NCI-H2029 treated with DMSO at 0.1 percent for 48 hours (cell line): ENCODE measurements around the gene ARF3.

Source experiments
- DNase-seq: peaks from one replicate; lab custom pipeline; 2025; lab: John Stamatoyannopoulos, UW

The ARF3 gene

DNA sequence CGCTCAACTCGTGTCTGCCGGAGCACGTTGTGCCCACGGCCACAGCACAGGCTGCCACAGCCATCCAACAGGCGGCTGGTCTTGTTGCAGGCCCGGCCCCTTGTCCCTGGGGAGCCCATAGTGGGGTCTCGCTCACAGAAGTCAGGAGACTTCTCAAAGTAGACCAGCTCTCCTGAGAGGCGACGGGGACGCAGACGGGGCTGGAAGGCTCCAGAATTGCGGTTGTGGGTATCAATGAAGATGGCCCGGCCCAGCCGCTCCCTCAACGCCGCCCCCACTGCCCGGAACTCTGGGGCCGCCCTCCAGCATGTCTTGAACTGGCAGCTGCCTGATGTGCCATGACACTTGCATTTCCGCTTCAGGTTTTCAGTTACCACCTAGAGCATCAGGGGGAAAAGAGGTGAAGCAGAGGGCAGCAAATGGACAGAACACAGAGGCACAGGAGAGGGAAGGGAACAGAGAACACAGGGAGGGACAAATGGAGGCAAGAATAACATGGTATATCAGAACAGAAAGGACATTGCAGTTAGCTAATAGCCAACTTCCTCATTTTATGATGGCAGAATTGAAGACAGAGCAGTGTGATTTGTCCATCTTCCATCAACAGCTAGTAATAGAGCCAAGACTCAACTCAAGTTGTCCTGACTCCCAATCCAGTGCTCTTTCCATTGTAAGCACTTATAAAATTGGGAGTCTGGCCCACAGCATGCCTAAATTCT, 9.0 kb upstream of the ARF3 start:
- no peak for DNase-seq

DNA sequence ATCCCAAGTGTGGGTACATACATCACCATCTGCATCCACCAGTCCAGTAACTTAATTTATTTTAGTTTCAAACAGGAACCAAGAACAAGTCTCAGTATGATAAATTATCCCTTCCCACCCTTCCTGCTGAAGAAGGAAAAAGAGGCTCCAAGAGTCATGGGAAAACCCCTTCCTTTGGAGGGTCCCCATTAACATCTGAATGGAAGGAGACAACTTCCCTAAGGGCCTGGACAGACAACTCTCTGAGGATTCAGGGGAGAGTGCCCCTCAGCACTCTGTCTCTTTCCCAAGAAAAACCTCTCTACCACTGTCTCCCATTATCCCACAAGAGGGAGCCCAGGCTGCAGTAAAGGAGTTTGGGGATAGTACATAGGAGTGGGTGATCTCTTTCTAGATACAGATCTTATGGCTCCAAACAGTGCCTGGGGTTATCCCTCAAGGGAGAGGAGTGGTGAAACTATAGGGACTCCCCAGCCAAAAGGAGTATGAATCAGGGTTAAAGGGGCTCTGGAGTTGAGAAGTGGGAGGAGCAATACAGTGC, 8.1 kb upstream of the ARF3 start:
- DNase-seq = no peak

DNA sequence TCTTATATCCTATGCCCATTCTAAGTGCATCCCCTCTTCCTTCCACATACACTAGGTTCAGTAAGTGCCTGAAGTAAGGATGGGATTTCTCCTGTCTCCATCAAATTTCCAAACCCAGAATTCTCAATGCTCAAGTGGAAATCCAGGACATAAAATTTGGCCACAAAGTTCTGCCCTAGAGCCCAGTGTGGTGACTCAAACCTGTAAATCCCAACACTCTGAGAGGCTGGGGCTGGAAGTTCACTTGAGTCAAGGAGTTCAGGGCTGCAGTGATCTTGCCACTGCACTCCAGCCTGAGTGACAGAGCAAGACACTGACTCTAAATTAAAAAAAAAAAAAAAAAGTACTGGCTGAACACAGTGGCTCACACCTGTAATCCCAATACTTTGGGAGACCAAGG, 4.5 kb upstream of the ARF3 start:
- DNase-seq = no peak

GRCh38 chr12:48961331-48961730, 4.0 kb upstream of the ARF3 start:
- no peak for DNase-seq

DNA sequence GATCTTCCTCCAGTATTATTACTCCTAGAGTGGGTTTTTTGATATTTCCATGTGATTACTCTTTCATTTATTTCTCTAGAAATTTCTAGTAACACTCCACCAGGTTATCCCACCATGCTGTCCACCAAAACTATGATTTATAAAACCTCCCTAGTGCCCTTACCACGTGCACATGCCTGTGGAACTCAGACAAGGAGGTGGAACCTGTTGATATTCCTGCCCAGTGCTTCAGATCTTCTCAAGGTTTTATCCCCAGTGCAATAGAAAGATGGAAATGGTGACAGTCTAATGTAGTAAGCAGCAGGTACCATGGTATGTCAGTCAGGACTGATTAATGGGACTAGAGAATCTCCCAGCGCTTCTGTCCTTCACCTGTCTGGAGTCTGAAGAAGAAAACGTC, 3.5 kb upstream of the ARF3 start:
- DNase-seq = no peak

GRCh38 chr12:48958049-48958388, 732 bp upstream of the ARF3 start:
- no peak for DNase-seq

DNA sequence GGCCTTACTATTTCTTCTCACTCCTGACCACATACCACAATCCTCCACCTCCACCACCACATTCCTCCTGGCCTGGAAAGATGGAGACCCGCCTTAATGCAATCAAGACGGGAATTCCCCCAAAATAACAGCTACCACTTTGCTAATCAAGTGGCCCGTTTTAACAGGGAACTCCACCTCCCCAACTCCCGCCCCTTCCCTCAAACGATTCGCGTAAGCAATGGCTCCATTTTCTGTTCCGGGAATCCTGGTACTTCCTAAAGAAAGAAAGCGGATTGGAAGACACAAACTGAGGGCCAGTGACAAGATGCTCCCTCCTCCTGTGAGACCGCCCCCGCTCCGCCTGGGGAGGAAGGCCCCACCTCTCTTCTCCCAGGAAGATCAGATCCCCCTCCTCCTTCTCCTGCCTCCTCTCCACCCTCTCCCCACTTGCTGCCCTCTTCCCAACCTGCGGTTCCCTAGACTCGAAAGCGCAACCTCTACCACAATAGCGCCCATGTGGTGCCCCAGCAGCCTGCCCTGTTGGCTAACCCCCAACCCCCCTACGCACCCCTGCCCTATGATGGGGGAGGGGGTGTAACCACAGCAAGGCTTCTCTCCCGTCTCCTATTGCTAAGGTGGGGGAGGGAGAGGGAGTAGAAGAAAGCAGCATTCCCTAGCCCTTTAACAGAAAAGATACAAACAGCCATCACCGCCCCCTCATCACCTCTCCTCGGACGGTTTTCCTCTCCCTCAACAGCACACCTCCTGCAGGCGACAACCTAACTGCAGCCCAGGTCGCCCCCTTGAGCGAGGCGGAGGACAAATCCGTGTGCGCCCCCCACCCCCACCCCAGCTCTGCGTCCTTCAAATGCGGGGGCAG, 777 bp downstream of the ARF3 start:
- peak; percentile 67 for DNase-seq

DNA sequence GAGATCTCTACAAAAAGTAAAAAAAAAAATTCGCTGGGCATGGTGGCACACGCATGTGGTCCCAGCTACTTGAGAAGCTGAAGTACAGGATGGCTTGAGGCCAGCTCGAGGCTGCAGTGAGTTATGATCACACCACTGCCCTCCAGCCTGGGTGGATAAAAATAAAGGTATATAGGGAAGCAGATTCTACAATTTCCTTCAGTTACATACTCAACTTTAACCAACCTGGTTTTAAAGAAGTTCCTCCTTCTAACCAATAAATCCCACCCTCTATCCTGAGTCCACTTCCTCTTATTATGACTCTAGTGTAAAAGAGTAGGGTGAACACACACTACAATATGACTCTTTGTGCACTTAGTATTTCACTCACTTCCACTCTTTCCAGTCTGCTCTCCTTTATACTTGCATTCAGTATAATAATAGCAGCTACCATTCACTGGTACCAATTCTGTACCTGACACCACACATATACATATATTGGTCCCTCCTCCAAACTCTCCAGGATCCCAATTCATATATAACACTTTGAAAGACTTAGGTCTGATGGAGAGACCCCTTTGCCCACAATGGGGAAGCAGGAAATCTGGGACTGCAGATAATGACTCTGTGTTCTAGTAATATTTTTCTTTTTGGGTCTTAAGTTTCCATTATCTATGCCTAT, 2.3 kb downstream of the ARF3 start:
- DNase-seq = no peak

DNA sequence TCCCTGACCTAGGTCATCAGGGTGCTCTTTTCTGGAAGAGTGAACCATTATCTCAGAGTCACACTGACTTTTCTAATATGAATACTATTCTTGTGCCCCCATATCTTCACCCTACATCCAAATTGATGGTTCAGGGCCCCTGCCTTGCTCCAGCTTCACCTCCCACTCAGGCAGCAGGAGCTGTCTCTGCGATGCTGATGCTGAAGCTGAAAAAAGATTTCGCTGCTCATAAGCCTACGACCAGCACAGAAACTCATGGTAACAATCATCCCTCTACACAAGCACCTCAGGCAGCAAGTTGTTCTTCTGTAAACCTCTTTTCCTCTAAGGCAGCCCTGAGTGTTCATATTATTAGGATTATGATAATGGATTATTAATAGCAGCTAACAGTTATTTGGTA, 3.2 kb downstream of the ARF3 start:
- no peak for DNase-seq

- DNase-seq = no peak
These were observed 4.6 kb downstream of the ARF3 start for GRCh38 chr12:48952691-48953090.

DNA sequence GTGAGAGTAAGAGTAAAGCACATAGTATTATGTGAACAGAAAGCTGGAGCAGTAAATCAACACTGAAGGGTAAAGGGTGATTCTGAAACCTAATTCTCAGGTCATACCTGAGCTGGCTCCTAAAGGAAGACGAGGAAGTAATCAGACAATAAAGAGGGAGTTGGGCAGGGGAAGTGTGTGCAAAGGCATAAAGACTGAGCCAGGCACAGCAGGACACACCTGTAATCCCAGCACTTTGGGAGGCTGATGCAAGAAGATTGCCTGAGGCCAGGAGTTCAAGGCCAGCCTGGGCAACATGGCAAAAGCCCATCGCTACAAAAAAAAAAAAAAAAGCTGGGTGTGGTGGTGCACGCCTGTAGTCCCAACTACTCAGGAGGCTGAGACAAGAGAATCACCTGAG, 9.6 kb downstream of the ARF3 start:
- DNase-seq = peak; percentile 19

DNA sequence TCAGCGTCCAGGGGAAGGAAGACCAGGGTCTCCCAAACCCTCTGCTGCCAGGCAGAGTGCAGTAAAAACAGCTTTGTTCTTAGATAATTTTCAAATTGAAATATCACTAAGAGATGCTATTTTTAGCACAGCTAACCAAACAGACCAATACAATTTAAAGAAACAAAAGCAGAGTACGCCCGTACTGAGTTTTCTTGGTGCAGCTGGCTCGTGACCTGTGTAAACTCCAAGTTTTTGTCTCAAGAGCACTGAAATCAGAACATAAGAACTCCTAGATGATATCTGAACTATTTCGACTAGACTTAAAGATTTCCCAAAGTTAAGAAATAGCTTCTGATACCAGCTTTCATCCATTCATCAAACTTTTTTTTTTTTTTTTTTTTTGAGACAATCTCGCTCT, 10.3 kb downstream of the ARF3 start:
- no peak for DNase-seq

DNA sequence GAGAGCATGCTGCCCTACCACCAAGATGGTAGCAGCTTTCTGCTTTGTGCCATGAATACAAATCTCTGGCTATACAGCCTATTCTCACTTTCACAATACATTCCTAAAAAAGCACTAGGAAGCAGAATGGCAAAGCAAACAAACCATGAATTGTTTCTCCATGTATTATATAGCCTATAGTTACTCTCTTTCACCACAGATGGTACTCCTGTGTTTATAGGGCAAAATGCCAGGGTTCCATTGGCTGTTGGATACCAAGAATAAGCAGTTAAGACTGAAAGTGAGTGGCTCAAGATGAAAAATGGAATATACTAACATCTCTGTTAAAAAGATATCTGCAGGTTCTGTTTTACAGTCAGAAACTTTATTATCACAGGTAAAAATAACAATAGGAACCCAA, 11.1 kb downstream of the ARF3 start:
- DNase-seq = peak; percentile 34

DNA sequence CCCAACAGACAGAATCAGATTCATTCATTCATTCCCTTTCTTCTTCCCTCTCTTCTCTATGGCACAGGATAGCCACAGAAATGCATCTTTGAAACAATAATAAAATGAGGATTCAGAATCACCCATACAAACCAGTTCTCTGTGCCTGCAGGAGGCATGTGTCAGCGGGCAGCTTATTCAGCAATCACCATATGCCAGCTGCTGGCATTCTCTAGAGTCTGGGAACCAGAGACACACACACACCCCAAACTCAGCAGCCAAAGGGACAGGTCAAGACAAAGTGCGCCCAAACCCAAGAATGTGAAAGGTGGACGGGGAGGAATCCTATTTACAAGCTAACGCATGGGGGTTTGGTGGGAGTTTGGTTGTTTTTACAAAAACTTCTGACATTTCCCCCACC, 14.1 kb downstream of the ARF3 start:
- no peak for DNase-seq

GRCh38 chr12:48940181-48940580, 17.1 kb downstream of the ARF3 start:
- DNase-seq = no peak

- no peak for DNase-seq
These were observed 18.5 kb downstream of the ARF3 start for GRCh38 chr12:48938805-48939204.

DNA sequence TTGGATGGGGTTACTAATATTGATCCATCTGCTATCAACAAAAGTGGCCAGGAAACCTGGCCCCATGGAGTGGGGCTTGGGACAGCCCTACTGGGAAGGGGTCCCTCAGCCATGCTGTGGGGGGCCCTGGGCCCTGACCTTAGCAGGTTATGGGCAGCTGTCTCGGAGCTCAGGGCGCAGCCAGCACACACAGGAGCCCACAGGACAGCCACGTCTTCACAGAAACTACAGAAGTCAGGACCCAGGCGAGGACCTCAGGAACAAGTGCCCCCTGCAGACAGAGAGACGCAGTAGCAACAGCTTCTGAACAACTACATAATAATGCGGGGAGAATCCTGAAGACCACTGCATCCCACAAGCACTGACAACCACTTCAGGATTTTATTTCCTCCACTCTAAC, 20.1 kb downstream of the ARF3 start:
- no peak for DNase-seq

DNA sequence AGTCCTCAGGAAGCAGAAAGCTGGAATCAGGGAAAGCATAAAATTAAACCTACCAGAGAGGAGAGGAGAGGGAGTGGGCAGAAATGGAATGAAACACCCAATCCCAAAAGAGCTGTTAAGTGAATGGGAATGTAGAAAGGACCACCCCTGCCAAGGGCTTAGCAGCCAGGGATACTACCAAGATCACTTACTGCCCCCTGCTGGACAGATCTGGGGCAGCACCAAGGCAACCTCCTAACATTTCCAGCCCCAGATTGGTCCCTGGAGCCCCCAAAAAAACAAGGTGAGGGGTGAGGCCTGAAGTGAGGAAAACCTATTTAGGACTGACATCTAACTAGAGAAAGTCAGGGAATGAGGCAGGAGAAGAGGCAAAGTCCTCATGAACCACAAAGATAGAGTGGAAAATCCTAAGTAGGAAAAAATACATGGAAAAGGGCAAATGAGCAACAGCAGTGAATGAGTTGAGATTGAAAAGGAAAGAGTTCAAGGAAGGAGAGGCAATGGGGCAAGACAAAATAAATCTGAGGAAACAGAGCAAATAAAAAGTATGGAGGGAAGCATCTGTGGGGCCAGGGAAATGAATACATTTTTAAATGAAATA, 20.8 kb downstream of the ARF3 start:
- peak; percentile 43 for DNase-seq

GRCh38 chr12:48934312-48934706, 23.0 kb downstream of the ARF3 start:
- no peak for DNase-seq

DNA sequence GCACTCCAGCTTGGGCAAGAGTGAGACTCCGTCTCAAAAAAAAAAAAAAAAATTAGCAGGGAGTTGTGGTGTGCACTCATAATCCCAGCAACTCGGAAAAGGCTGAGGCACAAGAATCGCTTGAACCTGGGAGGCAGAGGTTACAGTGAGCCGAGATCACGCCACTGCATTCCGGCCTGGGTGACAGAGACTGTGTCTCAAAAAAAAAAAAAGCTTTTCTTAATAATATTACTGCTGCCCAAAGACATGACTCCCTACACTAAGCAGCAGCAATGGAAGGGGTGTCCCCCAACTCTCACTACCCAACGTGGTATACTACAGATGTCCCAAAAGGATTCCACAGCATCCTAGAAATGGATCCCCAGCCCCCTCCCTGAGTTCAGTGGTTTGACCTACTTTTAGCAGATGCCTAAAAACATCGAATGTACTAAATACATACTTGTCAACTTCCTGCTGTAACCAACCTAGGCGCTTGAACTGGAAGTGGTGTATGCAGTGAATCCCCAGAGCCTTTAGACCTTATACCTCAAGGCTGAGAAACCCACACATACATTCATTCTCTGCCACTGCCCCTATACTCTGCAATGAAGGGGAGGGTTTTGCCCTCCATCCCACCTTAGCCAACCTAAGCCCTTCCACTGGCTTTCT, 23.5 kb downstream of the ARF3 start:
- DNase-seq = no peak

DNA sequence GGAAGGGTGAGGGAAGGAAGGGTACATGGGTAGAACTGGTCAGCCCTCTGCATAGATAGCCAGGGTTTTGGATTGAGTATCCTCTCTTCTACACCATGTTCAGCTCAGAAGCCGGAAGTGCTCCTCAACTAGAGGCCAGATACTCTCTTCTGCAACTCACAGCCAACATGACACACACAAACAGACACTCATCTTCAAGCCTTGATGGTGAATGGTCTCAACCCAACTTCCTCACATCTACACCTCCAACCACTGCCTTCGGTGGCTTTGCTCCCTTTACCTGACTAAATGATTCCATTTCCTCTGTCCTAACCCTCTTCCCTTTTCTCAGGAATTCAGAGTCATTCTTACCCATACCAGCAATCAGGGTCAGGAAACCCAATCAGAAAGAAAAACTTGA, 24.4 kb downstream of the ARF3 start:
- no peak for DNase-seq

- no peak for DNase-seq
These were observed 26.8 kb downstream of the ARF3 start for GRCh38 chr12:48930475-48930874.
